HG03457 (cell line): ENCODE results near the gene UPF2.
"Not testable (repeated sequence)": the region's sequence is repeated elsewhere in the genome, so short reads cannot be mapped to it uniquely, and the experiment has no call there.

Source experiments
- ATAC-seq: cut with Tn5 transposase; IDR thresholded peaks from one replicate; pipeline ENCODE4 v1.9.1; 2021; ENCODE audit warnings: moderate number of reproducible peaks; ENCODE audit not compliant: unreplicated experiment

The UPF2 gene, protein sequence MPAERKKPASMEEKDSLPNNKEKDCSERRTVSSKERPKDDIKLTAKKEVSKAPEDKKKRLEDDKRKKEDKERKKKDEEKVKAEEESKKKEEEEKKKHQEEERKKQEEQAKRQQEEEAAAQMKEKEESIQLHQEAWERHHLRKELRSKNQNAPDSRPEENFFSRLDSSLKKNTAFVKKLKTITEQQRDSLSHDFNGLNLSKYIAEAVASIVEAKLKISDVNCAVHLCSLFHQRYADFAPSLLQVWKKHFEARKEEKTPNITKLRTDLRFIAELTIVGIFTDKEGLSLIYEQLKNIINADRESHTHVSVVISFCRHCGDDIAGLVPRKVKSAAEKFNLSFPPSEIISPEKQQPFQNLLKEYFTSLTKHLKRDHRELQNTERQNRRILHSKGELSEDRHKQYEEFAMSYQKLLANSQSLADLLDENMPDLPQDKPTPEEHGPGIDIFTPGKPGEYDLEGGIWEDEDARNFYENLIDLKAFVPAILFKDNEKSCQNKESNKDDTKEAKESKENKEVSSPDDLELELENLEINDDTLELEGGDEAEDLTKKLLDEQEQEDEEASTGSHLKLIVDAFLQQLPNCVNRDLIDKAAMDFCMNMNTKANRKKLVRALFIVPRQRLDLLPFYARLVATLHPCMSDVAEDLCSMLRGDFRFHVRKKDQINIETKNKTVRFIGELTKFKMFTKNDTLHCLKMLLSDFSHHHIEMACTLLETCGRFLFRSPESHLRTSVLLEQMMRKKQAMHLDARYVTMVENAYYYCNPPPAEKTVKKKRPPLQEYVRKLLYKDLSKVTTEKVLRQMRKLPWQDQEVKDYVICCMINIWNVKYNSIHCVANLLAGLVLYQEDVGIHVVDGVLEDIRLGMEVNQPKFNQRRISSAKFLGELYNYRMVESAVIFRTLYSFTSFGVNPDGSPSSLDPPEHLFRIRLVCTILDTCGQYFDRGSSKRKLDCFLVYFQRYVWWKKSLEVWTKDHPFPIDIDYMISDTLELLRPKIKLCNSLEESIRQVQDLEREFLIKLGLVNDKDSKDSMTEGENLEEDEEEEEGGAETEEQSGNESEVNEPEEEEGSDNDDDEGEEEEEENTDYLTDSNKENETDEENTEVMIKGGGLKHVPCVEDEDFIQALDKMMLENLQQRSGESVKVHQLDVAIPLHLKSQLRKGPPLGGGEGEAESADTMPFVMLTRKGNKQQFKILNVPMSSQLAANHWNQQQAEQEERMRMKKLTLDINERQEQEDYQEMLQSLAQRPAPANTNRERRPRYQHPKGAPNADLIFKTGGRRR

DNA sequence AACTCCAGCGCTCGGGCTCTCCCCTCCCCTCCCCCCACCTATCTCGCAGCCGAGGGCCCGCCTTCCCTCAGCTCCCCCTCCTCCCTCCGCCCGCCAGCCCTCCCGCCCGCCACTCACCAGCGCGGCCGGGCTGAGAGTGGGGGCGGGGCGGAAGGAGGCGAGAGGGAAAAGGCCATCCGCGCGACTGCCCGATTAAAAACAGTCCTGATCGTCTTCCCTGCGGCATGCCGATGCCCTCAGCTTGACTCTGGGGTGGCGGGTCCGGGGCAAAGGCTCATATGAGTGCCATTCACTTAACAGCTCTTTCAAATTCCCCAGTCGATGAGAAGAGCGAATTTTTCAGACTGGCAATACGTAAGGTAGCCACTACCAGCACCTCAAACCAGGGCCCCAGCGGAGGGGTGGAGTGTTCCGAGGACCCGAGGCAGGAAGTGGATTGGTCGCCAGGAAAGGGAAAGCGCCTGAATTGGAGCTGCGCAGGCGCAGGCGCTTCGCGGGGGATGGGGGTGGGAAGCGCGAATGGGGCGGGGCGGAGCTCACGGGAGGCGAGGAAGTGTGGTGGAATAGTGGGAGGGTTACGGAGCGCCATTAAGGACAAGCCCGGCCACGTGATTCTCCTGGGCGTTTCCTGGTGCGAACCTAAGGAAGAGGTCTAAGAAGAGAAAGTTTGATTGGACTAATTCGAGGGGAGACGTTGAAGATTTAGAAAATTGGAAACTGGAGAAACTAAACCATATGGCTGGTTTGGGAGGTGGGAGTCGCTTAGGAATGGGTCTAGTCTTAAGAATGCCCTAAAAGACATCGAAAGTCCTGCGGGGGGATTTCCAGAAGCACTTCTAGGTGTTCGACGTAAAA is at the start of gene UPF2:
Gene UPF2, minus strand, starts transcription at position 13 of the 855 bp plus-strand sequence. CDS start 7,386 bp downstream, outside the sequence.
- peak; percentile 39 for ATAC-seq

DNA sequence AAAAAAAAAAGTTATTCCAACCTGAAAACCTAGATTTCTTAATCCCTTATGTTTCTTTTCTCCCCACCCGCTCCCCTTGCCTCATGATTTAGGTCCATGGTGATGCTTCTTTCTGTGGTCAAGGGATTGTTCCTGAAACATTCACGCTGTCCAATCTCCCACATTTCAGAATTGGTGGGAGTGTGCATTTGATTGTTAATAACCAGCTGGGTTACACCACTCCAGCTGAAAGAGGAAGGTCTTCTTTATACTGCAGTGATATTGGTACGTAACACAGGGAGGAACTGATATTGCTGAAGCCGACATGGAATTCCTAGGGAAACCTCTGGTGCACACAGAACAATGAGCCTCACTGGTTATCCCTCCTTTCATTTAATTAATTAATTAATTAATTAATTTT is 48.8 kb upstream of the UPF2 start:
- ATAC-seq = no peak

DNA sequence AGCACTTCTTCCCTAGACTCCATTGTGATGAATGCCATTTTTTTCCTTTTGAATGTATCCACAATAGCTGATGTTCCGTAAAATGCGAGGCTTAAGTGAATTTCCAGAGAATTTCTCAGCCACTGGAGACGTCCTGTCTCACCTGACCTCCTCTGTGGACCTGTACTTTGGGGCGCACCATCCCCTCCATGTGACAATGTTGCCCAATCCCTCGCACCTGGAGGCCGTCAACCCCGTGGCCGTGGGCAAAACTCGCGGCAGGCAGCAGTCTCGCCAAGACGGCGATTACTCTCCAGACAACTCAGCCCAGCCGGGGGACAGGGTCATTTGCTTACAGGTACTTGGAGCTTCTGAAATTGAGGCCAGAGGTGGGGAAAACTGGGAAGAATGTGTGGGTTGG is 46.3 kb upstream of the UPF2 start:
- ATAC-seq = no peak

DNA sequence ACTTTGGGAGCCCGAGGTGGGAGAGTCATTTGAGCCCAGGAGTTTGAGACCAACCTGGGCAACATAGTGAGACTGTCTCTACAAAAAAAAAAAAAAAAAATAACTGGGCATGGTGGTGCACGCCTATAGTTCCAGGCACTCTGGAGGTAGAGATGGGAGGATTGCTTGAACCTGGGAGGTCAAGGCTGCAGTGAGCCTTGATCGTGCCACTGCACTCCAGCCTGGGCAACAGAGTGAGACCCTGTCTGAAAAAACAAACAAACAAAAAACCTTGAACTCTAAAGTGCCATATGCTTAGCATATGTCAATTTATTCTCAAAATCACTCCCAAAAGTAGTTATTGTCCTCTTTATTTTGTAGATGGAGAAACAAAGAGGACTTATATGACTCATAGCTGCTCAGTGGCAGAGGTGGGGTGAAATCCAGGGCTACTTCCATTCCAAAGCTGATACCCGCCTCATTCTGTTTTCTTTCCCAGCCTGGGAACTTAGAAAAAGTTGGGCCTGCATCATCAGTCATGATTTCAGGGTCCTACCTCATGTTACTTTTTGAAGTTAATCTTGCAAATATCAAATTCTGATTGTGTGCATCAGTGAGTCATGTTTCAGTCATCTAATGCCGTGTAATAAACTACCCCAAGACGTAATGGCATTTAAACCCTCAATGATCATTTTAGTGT is 39.4 kb upstream of the UPF2 start:
- ATAC-seq = no peak

DNA sequence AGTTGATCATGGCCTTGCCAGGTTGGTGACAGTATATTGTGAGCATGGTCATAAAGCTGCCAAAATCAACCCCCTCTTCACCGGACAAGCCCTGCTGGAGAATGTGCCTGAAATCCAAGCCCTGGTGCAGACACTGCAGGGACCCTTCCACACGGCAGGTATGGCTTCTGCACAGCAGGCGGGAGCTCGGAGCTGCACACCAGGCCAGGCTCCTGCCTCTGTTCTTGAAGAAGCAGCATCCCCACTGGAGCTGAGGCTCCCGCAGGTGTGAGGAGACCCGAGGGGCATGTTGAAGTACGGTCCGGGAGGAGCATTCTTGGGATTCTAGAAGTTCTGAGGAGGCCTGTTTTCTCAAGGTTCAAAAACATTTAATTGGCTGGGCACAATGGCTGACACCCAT is 38.9 kb upstream of the UPF2 start:
- ATAC-seq = no peak

DNA sequence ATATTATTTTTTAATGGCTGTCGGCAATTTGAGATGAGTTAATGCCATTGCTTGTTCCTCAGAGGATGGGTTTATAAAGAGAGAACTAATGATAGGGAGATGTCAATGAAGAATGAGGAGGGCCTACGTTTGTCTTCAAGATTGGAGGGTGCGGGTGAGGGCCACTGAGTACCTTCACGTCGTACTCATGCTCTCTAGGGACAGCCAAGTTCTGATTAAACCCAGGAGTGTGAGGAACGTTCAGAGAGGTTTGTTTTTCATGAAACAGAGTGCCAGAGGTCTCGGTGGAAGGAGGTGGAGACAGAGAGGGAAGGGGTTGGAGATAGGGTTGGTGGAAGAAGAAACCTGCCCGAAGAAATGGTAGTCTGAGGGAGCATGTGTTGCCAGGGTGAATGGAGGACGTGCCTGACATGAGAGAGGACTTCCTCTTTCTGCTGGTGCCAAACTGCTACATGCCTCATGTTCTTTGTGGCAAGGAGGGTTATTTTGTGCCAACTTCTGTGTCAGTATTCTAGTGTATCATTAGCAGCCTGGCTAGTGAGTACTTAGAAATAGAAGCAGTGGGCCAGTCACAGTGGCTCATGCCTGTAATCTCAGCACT is 35.1 kb upstream of the UPF2 start:
- ATAC-seq = no peak

DNA sequence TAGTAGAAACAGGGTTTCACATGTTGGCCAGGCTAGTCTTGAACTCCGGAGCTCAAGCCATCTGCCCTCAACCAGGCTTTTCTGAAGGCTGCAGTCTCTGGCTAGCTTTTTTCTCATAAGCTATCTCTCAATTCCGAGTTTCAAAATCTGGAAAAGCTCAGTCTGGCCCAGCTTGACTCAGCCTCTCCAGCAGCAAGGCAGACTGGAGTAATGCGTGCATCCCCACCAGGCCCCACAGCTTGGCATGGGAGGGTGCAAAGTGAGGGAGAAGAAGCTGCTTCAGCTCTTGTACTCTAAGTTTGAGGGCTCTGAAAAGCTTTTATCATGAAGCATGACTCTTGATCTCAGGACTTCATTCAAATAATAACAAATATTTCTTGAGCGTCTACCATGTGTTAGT is 30.9 kb upstream of the UPF2 start:
- ATAC-seq = no peak

DNA sequence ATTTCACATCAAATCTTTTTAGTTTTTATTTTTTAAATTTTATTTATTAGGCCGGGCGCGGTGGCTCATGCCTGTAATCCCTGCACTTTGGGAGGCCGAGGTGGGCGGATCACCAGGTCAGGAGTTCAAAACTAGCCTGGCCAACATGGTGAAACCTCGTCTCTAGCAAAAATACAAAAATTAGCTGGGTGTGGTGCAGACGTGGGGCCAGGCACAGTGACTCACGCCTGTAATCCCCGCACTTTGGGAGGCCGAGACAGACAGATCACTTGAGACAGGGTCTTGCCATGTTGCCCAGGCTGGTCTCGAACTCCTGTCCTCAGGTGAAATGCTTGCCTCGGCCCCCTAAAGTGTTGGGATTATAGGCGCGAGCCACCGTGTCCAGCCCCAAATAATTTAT is 28.8 kb upstream of the UPF2 start:
- not testable (repeated sequence) for ATAC-seq

DNA sequence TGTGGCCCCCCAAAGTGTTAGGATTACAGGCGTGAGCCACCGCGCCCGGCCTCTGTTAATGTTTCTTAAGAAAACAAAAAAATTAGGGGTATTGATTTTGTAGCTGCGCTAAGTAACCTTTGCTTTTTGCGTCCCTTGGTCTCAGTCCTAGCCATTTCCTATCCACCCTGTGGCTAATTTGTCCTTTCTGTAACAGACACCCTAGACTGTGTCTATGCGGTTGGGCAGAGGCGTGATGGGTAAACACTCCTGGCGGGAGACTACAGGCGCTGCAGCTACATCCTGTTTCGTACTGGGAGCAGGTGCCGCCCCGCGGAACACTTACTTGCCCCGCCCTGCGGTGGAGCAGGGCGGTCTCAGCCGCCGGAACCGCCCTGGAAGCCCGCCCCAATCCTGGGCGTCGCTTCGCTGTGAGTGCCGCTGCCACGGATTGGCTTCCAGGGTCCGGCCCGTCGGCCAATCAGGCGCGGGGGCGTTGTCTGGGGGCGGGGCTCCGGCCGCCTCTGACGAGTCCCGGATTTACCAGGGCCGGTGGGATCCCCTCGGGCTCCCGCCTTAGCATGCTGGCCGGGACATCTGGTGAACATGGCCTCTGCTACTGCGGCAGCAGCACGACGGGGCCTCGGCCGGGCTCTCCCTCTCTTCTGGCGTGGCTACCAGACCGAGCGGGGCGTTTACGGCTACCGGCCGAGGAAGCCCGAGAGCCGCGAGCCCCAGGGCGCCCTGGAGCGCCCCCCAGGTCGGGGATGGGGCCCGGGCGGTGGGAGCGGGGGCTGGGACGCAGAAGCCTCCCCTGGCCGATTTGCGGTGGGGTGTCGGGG is 26.1 kb upstream of the UPF2 start, which contains the start of gene DHTKD1:
Gene DHTKD1, plus strand, starts transcription at position 506 of the 821 bp plus-strand sequence. Its CDS starts 80 bp downstream, at position 586.
- ATAC-seq = peak; percentile 93

DNA sequence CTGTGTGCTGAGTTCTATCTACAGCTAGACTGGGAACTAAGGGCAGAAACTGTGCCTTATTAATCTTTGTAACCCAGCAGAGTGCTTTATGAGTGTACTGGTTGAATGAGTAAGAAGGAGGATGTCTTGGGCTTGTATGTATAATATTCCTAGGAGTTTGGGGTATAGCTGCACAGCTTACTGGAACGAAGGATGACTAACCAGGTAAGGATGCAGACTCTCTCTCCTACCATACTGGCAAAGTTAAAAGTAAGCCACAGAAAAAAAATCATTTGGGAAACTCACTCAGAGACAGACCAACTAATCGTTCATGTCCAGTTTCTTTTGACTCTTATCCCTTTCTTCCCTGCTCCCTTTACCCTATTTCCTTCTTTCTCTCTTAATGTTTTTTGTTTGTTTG is 24.7 kb upstream of the UPF2 start:
- no peak for ATAC-seq

DNA sequence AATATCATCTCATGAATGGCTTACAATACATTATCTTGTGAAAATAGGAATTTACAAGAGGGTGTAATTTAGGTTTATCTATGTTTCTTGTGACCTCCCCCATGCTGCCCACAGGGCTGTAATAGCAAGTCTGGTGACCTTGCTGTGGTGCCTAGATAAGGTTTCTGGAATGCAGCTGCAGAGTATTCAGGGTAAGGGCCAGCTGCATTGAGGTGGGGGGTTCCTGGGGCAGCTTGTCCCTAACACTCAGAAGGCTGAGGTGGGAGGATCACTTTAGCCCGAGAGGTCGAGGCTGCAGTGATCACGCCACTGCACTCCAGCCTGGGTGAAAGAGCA is 20.8 kb upstream of the UPF2 start:
- no peak for ATAC-seq

DNA sequence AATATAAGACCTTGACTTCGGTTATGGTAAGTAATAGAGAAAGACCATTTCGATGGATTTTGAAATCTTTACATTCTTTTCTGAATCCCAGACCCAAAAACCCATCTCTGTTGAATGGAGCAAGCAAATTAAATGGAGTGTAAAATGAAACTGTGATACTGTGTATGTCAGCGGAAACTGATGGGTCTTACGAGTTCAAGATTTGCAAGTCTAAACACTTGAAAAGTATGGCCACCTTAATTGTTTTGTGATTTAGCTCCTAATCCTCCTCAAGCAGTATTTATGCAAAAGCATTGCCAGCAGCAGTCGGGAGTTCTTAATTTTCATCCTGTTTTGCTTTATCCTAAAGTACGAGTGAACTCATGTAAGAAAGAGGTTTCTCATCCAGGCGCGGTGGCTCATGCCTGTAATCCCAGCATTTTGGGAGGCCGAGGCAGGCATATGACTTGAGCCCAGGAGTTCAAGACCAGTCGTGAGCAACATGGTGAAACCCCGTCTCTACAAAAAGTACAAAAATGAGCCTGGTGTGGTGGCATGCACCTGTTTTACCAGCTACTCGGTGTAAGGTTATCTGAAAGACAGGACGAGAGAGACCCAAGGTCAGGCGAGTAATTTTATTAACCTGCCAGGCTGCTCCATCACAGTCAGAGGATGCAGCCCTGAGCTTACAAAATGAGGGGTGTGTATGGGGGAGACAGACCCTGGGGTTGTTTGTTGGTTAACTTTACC is 20.3 kb upstream of the UPF2 start:
- ATAC-seq = no peak

DNA sequence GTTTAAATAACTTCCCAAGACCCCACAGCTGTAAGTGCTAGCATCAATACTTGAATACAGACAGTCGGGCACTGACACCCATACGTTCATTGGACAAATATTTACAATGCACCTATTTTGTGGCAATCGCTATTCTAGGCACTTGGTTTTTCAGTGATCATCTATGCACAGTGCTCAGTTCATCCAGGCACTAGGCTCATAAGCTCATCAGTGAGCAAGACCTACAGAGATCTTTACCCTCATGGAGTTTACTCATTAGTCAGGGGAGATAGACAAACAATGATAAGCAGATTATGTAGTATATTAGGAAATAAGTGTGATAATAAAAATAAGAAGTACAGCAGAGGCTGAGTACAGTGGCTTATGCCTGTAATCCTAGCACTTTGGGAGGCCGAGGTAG is 18.5 kb upstream of the UPF2 start:
- ATAC-seq = no peak

DNA sequence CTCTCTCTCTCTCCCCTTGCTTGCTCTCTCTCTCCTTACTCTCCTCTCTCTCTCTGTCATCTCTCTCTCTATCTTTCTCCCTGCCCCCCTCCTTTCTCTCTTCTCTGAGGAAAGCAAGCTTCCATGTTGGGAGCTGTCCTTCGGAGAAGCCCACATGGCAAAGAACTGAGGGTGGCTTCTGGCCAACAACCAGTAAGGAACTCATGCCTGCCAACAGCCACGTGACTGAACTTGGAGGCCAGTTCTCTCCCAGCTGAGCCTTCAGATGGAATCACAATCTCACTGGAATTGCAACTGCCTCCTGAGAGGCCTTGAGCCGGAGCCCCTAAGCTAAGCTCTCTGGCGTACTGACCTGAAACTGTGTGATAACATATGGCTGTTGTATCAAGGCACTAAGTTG is 14.1 kb upstream of the UPF2 start:
- ATAC-seq = no peak

DNA sequence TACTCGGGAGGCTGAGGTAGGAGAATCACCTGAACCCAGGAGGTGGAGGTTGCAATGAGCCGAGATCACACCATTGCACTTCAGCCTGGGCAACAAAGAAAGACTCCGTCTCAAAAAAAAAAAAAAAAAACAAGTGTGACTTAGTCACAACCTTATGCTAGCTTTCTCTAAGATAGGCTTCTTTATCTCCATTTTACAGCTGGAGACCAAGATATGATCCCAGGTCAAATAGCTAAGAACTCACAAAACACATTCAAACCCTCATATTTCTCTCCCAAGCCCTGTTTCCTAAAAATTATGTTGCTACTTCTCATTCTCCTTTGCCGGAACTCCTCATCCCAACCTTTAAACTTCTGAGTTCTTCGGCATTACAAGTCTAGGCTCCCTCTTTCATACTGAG is 13.1 kb upstream of the UPF2 start:
- ATAC-seq = no peak

DNA sequence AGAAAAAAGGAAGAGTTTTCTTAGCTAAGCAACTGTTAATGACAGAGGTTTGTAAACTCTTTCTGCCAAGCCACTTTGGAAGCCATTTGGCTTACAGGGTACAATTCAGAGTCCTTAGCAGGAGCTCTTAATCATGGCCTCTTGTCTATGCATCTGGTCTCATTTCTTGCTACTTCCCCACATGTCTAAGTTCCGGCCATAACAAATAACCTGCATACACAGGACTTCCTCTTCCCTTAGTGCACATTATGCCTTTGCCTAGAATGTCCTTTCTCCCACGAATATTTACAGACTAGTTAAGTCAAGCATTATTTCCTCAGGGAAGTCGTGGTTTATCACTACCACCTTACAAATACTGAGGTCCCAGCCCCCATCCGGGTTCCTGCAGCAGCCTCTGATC is 8.6 kb upstream of the UPF2 start:
- ATAC-seq = no peak

DNA sequence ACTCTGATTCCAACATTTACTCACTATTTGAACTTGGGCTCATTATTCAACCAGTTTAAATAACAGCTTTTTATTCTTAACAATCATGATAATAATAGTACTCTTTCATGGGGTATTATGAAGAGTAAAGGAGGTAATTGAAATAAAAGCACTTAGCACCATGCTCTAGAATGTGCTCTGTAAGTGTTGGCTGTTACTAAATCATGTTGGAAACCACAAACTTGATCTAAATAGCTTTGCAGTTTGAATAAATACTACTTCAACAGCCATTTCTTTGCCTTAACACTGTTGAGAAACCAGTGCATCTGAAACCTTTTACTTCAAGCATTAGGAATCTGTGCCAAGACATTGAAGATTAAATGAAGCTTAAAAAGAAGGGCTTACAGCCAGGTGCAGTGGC is 7.9 kb upstream of the UPF2 start:
- ATAC-seq = no peak

DNA sequence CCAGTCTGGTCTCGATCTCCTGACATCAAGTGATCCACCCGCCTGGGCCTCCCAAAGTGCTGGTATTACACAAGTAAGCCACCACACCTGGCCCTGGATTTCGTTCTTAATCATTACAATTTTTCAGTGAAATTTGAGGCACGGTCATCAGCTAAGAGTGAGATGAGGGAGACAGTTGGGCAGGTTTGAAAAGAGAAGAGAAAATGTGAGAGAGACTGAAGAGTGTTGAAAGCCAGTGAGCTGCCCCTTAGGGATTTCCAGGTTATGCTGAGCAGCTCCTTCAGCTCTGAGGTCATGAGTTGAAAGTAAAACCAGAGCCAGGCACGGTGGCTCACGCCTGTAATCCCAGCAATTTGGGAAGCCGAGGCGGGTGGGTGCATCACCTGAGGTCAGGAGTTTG is 5.9 kb upstream of the UPF2 start:
- no peak for ATAC-seq
